ENCODE results near the gene ZNF436.

Gene ZNF436

GRCh38 chr1:23368562-23369334 is 888 bp downstream of the ZNF436 start:
- Mint-ChIP-seq H3K9me3 (peaks cover 41% of the 10 kb centered on the region), H3K4me1 (peaks cover 58% of the 10 kb centered on the region), H3K27me3 (ENCODE audit: low read depth, poor library complexity) (peaks cover 9% of the 10 kb centered on the region), H3K36me3 (ENCODE audit: low read depth) (peaks cover 49% of the 10 kb centered on the region), H3K4me3 (peak overlapping the region; percentile 96), H3K27ac (peak overlapping the region; percentile 100)
- peak; percentile 91 for DNase-seq
- TF ChIP-seq, protein P1, sequence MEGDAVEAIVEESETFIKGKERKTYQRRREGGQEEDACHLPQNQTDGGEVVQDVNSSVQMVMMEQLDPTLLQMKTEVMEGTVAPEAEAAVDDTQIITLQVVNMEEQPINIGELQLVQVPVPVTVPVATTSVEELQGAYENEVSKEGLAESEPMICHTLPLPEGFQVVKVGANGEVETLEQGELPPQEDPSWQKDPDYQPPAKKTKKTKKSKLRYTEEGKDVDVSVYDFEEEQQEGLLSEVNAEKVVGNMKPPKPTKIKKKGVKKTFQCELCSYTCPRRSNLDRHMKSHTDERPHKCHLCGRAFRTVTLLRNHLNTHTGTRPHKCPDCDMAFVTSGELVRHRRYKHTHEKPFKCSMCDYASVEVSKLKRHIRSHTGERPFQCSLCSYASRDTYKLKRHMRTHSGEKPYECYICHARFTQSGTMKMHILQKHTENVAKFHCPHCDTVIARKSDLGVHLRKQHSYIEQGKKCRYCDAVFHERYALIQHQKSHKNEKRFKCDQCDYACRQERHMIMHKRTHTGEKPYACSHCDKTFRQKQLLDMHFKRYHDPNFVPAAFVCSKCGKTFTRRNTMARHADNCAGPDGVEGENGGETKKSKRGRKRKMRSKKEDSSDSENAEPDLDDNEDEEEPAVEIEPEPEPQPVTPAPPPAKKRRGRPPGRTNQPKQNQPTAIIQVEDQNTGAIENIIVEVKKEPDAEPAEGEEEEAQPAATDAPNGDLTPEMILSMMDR (IDR thresholded peaks at IDR 0.05) = peak; percentile 10

DNA sequence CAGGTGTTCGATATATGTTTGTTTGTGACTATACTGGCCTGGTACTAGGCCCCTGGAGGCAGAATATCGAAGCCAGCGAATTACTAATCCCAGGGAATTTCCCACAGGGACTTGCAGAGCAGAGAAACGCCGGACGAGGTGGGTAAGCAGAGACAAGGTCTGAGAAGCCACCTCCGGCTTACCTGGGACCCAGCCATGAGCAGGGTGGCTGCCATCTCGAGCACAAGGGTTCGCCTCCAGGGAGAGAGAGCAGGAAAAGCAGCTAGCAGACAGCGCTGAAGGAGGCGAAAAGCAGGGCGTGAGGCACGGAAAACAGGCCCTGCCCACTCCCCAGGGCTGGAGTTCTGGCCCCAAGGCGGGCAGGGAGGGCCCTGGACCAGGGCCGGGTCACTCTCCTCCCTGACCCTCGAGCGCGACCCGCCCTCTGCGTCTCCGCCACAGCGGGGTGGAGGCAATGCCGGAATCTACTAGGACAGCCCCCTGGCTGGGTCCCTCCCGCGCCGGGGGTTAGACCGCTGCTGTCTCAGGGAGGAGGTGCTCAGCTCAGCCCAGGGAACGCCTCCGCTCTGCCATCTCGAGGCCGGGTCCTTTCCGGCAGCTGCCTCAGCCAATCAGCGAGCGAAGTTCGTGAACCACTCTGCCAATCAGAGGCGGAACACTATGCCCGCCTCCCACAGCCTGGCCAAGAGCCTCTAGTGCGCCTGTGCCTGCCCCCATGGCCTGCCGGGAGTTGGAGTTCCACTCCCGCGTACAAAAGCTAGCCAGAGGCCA is 1.7 kb downstream of the ZNF436 start:
- H3K27ac Mint-ChIP-seq = peak overlapping the region; percentile 100
- peaks cover 50% of the 10 kb centered on the region for H3K4me1 Mint-ChIP-seq
- peak overlapping the region; percentile 96 for H3K4me3 Mint-ChIP-seq
- TF ChIP-seq, protein P1 (IDR thresholded peaks at IDR 0.05) = no peak
- H3K27me3 Mint-ChIP-seq (ENCODE audit: low read depth, poor library complexity) = peaks cover 6% of the 10 kb centered on the region
- H3K9me3 Mint-ChIP-seq = peaks cover 49% of the 10 kb centered on the region
- peak; percentile 97 for DNase-seq
- peaks cover 56% of the 10 kb centered on the region for H3K36me3 Mint-ChIP-seq (ENCODE audit: low read depth)

- DNase-seq = no peak
- Mint-ChIP-seq H3K4me1 (peaks cover 45% of the 10 kb centered on the region), H3K4me3 (peak overlapping the region; percentile 96), H3K9me3 (peaks cover 54% of the 10 kb centered on the region), H3K36me3 (ENCODE audit: low read depth) (peaks cover 60% of the 10 kb centered on the region), H3K27ac (peak overlapping the region; percentile 94), H3K27me3 (ENCODE audit: low read depth, poor library complexity) (peaks cover 10% of the 10 kb centered on the region)
- TF ChIP-seq, protein P1 (IDR thresholded peaks at IDR 0.05) = no peak
Observed at GRCh38 chr1:23367451-23367790, 2.2 kb downstream of the ZNF436 start.

DNA sequence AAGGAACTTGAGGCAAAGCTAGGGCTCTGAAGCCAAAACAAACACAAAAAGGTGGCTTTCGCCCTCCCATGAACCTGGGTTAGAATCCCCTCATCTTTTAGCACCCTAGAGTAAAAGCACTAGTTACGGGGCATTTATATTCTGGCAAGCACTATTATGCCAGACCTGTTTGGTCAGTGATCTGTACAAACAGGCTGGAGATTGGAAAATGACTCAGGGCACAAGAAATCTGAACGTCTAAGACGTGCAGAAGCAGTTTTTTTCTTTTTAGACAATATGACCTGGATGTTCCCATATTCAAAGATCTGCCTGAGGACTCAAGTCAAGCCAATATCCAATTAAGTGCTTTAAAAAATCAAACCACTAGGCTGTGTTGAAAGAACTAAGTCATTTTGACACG is 3.0 kb downstream of the ZNF436 start:
- peaks cover 62% of the 10 kb centered on the region for H3K9me3 Mint-ChIP-seq
- TF ChIP-seq, protein P1 (IDR thresholded peaks at IDR 0.05) = no peak
- DNase-seq = no peak
- peaks cover 37% of the 10 kb centered on the region for H3K4me1 Mint-ChIP-seq
- peak overlapping the region; percentile 96 for H3K4me3 Mint-ChIP-seq
- H3K36me3 Mint-ChIP-seq (ENCODE audit: low read depth) = peaks cover 60% of the 10 kb centered on the region
- peaks cover 12% of the 10 kb centered on the region for H3K27me3 Mint-ChIP-seq (ENCODE audit: low read depth, poor library complexity)
- no peak overlapping the region for H3K27ac Mint-ChIP-seq

GRCh38 chr1:23366146-23366545 is 3.5 kb downstream of the ZNF436 start:
- H3K27ac Mint-ChIP-seq = no peak overlapping the region
- peaks cover 65% of the 10 kb centered on the region for H3K36me3 Mint-ChIP-seq (ENCODE audit: low read depth)

More at GRCh38 chr1:23366146-23366545, 3.5 kb downstream of the ZNF436 start:
- TF ChIP-seq, protein P1 (IDR thresholded peaks at IDR 0.05) = no peak
- Mint-ChIP-seq H3K4me1 (peaks cover 32% of the 10 kb centered on the region), H3K9me3 (peaks cover 67% of the 10 kb centered on the region), H3K27me3 (ENCODE audit: low read depth, poor library complexity) (peaks cover 12% of the 10 kb centered on the region), H3K4me3 (peak overlapping the region; percentile 96)
- no peak for DNase-seq
